CD4-positive, alpha-beta T cell treated with Interleukin-17A for 4 hours (primary cell): ENCODE measurements around the gene METTL1.
"Not testable (repeated sequence)": the region's sequence is repeated elsewhere in the genome, so short reads cannot be mapped to it uniquely, and the experiment has no call there.

Source experiments
- DNase-seq: peaks from one replicate; pipeline ENCODE4 v3.0.0-alpha.2; 2020; ENCODE audit warnings: mixed read lengths

The METTL1 gene

DNA sequence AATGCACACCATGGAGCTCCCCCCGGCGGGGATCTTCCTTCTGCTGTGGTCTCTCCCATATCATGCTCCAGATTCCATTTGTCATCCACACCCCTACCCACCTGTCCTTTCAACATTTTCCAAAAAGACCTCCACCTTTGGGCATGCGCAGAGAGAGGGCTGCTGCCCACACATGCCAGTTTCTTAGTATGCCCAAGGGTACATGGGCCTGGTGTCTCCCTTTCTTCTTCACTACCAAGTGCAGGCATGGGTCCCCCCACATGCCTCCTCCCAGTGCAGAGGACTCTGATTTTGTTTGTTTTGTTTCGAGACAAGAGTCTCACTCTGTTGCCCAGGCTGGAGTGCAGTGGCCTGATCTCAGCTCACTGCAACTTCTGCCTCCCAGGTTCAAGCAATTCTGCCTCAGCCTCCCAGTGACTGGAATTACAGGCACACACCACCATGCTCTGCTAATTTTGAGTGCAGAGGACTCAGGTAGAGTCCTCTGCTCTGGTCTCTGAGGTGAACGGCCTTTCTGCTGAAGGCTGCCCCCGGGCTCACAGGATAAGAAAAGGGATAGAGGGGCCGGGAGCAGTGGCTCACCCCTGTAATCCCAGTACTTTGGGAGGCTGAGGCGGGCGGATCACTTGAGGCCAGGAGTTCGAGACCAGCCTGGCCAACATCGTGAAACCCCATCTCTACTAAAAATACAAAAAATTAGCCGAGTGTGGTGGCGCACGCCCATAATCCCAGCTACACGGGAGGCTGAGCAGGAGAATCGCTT lies 49.9 kb downstream of the METTL1 start:
- DNase-seq = not testable (repeated sequence)

DNA sequence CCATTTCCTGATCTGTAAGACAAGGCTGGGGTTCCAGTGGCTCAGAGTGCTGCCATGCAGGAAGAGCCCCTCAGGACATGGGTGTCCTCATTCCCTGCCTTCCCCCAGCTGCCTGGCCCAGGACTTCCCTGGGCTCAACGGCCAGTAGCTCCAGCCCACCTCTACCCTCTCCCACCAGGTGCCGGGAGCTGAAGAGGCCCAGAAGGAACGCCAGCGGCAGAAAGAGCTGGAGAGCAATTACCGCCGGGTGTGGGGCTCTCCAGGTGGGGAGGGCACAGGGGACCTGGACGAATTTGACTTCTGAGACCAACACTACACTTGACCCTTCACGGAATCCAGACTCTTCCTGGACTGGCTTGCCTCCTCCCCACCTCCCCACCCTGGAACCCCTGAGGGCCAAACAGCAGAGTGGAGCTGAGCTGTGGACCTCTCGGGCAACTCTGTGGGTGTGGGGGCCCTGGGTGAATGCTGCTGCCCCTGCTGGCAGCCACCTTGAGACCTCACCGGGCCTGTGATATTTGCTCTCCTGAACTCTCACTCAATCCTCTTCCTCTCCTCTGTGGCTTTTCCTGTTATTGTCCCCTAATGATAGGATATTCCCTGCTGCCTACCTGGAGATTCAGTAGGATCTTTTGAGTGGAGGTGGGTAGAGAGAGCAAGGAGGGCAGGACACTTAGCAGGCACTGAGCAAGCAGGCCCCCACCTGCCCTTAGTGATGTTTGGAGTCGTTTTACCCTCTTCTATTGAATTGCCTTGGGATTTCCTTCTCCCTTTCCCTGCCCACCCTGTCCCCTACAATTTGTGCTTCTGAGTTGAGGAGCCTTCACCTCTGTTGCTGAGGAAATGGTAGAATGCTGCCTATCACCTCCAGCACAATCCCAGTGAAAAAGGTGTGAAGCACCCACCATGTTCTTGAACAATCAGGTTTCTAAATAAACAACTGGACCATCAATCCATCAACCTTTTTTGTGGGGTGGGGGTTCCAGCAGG lies 51.0 kb downstream of the METTL1 start:
- no peak for DNase-seq

DNA sequence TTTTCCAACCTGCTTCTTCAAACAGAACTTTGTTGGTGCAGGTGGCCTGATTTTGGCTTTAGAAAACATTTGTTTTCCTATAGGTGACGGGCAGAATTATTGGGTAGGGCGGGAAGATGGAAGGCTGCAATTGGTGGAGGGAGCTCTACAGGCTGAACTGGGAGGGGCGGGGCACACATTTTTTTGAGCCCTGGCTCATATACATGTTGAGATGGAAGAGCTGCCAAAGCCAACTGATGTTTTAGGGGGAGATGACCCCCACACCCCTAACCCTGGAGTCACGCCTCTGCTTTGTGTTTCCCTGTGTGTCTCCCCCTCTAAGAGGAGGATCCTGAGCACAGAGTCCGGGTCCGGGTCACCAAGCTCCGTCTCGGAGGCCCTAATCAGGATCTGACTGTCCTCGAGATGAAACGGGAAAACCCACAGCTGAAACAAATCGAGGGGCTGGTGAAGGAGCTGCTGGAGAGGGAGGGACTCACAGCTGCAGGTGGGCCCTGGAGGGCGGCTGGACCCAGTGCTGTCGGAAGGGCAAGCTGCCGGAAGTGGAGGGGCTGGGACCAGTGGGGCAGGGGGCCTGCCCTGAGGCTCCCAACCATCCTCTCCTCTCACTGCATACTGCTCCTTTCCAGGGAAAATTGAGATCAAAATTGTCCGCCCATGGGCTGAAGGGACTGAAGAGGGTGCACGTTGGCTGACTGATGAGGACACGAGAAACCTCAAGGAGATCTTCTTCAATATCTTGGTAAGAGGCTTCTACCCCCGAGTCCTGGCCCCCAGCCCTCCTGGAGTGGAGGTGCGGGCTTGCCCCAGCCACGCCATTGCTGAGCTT lies 51.9 kb downstream of the METTL1 start:
- DNase-seq = no peak

DNA sequence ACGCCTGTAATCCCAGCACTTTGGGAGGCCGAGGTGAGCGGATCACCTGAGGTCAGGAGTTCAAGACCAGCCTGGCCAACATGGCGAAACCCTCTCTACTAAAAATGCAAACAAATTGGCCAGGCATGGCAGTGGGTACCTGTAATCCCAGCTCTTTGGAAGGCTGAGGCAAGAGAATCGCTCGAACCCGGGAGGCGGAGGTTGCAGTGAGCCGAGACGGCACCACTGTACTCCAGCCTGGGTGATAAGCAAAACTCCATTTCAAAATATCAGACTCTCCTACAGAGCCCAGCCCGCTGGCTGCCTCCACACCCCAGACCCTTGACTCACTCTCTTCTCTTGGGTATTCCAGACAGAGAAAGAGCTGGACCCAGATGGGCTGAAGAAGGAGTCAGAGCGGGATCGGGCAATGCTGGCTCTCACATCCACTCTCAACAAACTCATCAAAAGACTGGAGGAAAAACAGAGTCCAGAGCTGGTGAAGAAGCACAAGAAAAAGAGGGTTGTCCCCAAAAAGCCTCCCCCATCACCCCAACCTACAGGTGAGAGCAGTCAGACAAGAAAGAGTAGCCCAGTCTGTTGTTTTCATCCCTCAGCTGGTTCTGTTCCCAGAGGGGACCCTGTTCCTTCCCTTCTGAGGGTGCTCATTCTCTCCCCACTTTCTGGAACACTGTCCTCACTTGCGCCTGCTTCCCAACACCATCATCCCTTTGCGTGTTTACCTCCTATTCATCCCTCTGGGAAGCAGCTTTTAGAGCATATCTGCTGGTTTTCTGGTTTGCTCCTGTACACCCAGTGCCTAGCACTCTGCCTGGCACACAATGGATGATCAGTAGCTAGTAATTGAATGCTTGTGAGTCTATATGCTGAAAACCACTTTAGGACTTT lies 53.0 kb downstream of the METTL1 start:
- DNase-seq = no peak
